GM12892 (cell line): ENCODE data around the gene C1orf115.

ENCODE experiments used
- POLR2A ChIP-seq: IDR thresholded peaks from 2 replicates; pipeline ENCODE4 v1.6.1; 2011; ENCODE audit warnings: low read depth, low read length, control low read depth
- POLR2AphosphoS5 ChIP-seq: IDR thresholded peaks from 2 replicates; pipeline ENCODE4 v1.6.1; 2011; ENCODE audit warnings: low read depth, low read length, control low read depth

DNA sequence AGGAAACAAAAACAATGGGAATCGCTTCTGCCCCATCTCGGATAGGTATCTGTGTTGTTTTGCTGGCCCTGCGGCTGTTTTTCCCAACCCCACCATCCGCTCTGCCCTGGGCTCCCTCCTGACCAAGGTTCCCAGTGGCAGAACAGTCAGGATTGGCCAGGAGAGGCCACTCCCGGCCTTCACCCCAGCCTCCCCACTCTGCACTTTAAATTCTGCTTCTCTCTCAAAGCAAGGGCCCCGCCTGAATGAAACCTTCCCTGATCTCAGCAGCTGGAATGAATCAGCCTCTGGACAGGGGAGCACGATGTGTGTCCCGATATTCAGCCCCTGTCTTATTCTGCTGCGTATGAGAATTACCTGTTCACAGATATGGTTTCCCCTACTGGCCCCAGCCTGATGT lies 16.3 kb downstream of the C1orf115 start:
- no peak for TF ChIP-seq POLR2A
- TF ChIP-seq POLR2AphosphoS5: no peak
